Adipocyte (in vitro differentiated cells): Measurements from ENCODE around the gene ANTXR1.

Experiments used
- DNase-seq: peaks from one replicate; pipeline ENCODE4 v3.0.0-alpha.2; 2015; ENCODE audit warnings: low read depth
- H3K27me3 ChIP-seq: replicated peaks from 2 replicates; pipeline ENCODE4 v1.7.0; 2013; ENCODE audit warnings: mild to moderate bottlenecking, low read length, moderate library complexity; ENCODE audit not compliant: control insufficient read depth, insufficient read depth
- H3K36me3 ChIP-seq: 2 replicates; pipeline ENCODE4 v1.7.0; 2013; ENCODE audit warnings: low read length, mild to moderate bottlenecking, moderate library complexity; ENCODE audit not compliant: control insufficient read depth, insufficient read depth, severe bottlenecking
- H3K4me1 ChIP-seq: 2 replicates; pipeline ENCODE4 v1.7.0; 2013; ENCODE audit warnings: mild to moderate bottlenecking, low read length, moderate library complexity; ENCODE audit not compliant: control insufficient read depth, insufficient read depth
- H3K4me3 ChIP-seq: 2 replicates; pipeline ENCODE4 v1.7.0; 2013; ENCODE audit warnings: mild to moderate bottlenecking, low read length, moderate library complexity
- H3K9ac ChIP-seq: 2 replicates; pipeline ENCODE4 v1.7.0; 2013; ENCODE audit warnings: mild to moderate bottlenecking, low read length, moderate library complexity
- H3K9me3 ChIP-seq: 2 replicates; pipeline ENCODE4 v1.7.0; 2013; ENCODE audit warnings: mild to moderate bottlenecking, low read length, moderate library complexity; ENCODE audit not compliant: control insufficient read depth

ANTXR1 gene

GRCh38 chr2:69103419-69103818 lies 90.4 kb downstream of the ANTXR1 start:
- Histone ChIP-seq H3K9ac (no peak overlapping the region), H3K9me3 (no peaks in the 10 kb centered on the region), H3K27me3 (no peaks in the 10 kb centered on the region), H3K4me1 (peaks cover 31% of the 10 kb centered on the region), H3K4me3 (no peak overlapping the region), H3K36me3 (peaks cover 35% of the 10 kb centered on the region)
- DNase-seq = no peak

GRCh38 chr2:69104261-69104660 lies 91.3 kb downstream of the ANTXR1 start:
- no peak for DNase-seq
- no peaks in the 10 kb centered on the region for H3K27me3 ChIP-seq
- peaks cover 35% of the 10 kb centered on the region for H3K36me3 ChIP-seq
- no peaks in the 10 kb centered on the region for H3K9me3 ChIP-seq
- H3K9ac ChIP-seq = no peak overlapping the region
- peaks cover 28% of the 10 kb centered on the region for H3K4me1 ChIP-seq
- no peak overlapping the region for H3K4me3 ChIP-seq

DNA sequence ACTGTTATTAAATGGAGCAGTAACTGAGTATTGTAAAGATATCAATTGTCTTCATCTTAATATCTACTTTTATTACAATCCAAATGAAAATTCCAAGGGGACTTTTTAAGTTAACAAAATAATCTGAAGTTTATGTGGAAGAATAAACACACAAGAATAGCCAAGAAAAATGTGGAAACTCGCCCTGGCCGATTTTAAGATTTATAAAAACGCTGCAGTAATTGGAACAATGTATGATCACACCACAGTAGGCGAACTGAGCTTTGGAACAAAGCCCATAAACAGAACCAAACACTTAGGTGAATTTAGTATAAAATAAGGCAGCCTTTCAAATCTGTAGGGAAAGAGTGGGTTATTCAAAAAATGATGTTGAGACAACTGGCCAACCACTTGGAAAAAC lies 96.3 kb downstream of the ANTXR1 start:
- peaks cover 26% of the 10 kb centered on the region for H3K36me3 ChIP-seq
- peaks cover 4% of the 10 kb centered on the region for H3K4me1 ChIP-seq
- H3K9ac ChIP-seq = no peak overlapping the region
- no peak for DNase-seq
- H3K27me3 ChIP-seq = no peaks in the 10 kb centered on the region
- no peaks in the 10 kb centered on the region for H3K9me3 ChIP-seq
- H3K4me3 ChIP-seq = no peak overlapping the region

DNA sequence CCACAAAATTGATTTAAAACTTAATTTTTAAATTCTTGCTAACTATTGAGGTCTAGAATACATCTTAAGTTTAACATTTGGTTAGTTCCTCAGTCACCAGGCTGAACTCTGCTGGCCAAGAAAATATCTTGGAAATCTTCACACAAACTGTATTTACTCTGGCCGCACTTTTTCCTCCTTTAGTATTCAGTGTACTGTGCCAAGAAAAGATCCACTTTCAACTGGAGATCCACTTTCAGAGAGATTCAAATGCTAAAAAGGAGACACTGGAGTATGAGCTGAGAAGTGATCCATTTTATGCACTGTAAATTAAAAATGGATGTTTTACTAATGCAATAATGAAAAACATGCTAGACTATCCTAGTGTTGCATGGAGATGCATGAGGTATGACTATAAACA lies 98.1 kb downstream of the ANTXR1 start:
- H3K9me3 ChIP-seq = no peaks in the 10 kb centered on the region
- peaks cover 11% of the 10 kb centered on the region for H3K36me3 ChIP-seq
- peaks cover 4% of the 10 kb centered on the region for H3K4me1 ChIP-seq
- no peak overlapping the region for H3K4me3 ChIP-seq
- no peaks in the 10 kb centered on the region for H3K27me3 ChIP-seq
- no peak for DNase-seq
- H3K9ac ChIP-seq = no peak overlapping the region

- Histone ChIP-seq H3K4me1 (peaks cover 10% of the 10 kb centered on the region), H3K9me3 (no peaks in the 10 kb centered on the region), H3K9ac (no peak overlapping the region), H3K27me3 (no peaks in the 10 kb centered on the region), H3K36me3 (peaks cover 4% of the 10 kb centered on the region), H3K4me3 (no peak overlapping the region)
- DNase-seq = peak; percentile 43
Measured at GRCh38 chr2:69113627-69114026, 100.6 kb downstream of the ANTXR1 start.

GRCh38 chr2:69114534-69114933 lies 101.6 kb downstream of the ANTXR1 start:
- Histone ChIP-seq H3K9me3 (no peaks in the 10 kb centered on the region), H3K27me3 (no peaks in the 10 kb centered on the region), H3K36me3 (peaks cover 4% of the 10 kb centered on the region), H3K4me3 (no peak overlapping the region), H3K9ac (no peak overlapping the region), H3K4me1 (peaks cover 10% of the 10 kb centered on the region)
- no peak for DNase-seq

DNA sequence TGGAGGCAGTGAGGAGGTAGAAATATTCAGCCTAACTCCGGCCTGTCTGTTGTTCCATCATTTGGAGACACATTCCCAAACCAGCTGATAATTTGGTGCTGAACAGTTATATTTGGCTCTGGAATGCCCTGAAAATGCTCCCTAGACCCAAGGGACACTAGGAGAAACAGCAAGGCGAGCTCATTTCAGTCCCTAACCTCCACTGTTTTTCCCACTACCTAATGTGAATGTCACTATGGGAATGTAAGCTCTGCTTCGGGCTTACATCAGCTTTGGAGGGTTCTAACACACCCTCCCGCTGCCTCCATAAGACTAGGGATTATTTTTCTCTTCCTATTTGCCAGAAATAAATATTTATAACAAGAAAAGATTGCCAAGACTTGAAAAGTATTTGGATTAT lies 103.5 kb downstream of the ANTXR1 start:
- H3K36me3 ChIP-seq = peaks cover 4% of the 10 kb centered on the region

DNA sequence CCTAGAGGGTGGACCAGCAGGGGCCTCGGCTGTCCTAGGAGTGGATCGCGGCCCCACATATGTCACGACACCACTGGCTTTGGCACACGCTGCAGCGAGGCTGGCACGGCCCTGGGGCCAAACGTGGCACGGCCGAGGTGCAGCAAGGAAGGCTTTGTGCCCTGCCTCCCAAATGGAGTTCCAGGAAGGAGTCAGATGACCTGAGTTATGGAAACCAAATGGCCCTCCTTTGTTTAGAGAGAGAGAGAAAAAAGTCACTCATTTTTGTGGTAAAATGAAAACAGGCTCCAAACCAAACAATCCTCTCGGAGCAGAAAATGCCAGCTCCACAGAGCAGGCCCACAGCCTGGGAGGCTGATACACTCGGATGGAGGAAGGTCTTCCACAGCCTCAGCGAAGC lies 105.6 kb downstream of the ANTXR1 start:
- Histone ChIP-seq H3K9me3 (no peaks in the 10 kb centered on the region), H3K36me3 (peaks cover 3% of the 10 kb centered on the region), H3K9ac (no peak overlapping the region), H3K4me3 (no peak overlapping the region), H3K4me1 (peaks cover 14% of the 10 kb centered on the region), H3K27me3 (no peaks in the 10 kb centered on the region)
- DNase-seq = peak; percentile 70

More for the DNA sequence above, 103.5 kb downstream of the ANTXR1 start:
- H3K4me1 ChIP-seq = peaks cover 10% of the 10 kb centered on the region
- H3K4me3 ChIP-seq = no peak overlapping the region
- no peak for DNase-seq
- H3K9ac ChIP-seq = no peak overlapping the region
- no peaks in the 10 kb centered on the region for H3K9me3 ChIP-seq
- H3K27me3 ChIP-seq = no peaks in the 10 kb centered on the region

DNA sequence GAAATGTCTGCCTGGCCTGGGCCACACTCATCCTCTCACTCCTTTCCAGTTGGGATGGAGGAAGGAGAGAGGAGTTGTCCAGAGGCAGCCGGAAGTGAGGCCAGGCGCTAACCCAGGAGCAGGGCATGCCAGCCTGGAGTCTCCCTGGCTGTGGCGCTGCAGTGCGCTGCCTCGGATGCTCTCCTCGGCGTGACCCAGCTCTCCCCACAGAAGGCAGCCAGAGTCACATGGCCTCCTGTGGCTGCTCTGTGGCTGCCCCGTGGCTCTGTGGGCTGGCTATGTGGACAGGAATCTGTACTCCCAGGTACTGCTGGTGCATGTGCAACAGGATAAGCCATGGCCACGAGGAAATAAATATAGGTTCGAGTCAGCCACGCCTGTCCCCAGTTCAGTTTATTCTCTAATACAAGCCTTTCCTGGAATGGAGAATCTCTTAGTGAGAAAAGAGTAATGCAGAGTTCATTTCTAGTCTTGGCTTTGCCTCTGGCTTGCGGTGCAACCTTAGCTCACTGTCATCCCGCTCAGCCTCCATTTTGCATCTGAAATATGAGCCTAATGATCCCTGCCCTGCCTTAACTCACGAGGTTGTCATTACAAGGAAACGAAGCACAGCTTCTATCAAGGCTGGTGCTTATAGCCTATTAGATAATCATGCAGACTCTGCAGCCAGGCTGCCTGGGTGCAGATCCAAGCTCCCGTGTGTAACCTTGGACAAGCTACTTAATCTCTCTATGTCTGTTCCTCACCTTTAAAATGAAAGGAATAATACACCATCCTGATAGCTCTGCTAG lies 106.3 kb downstream of the ANTXR1 start:
- Histone ChIP-seq H3K9ac (no peak overlapping the region), H3K36me3 (peaks cover 9% of the 10 kb centered on the region), H3K27me3 (no peaks in the 10 kb centered on the region), H3K4me1 (peaks cover 14% of the 10 kb centered on the region), H3K9me3 (no peaks in the 10 kb centered on the region), H3K4me3 (no peak overlapping the region)
- DNase-seq = no peak

GRCh38 chr2:69122271-69122670 lies 109.3 kb downstream of the ANTXR1 start:
- Histone ChIP-seq H3K27me3 (no peaks in the 10 kb centered on the region), H3K9ac (no peak overlapping the region), H3K4me3 (no peak overlapping the region), H3K4me1 (peaks cover 4% of the 10 kb centered on the region), H3K36me3 (peaks cover 25% of the 10 kb centered on the region), H3K9me3 (no peaks in the 10 kb centered on the region)
- DNase-seq = peak; percentile 39

GRCh38 chr2:69123182-69123581 lies 110.2 kb downstream of the ANTXR1 start:
- no peaks in the 10 kb centered on the region for H3K27me3 ChIP-seq
- no peaks in the 10 kb centered on the region for H3K9me3 ChIP-seq
- H3K4me3 ChIP-seq = no peak overlapping the region
- peaks cover 32% of the 10 kb centered on the region for H3K36me3 ChIP-seq
- DNase-seq = no peak
- peaks cover 4% of the 10 kb centered on the region for H3K4me1 ChIP-seq
- no peak overlapping the region for H3K9ac ChIP-seq

GRCh38 chr2:69124343-69124742 lies 111.4 kb downstream of the ANTXR1 start:
- H3K9ac ChIP-seq = no peak overlapping the region
- no peak for DNase-seq
- no peak overlapping the region for H3K4me3 ChIP-seq
- H3K27me3 ChIP-seq = no peaks in the 10 kb centered on the region
- peaks cover 32% of the 10 kb centered on the region for H3K36me3 ChIP-seq
- H3K4me1 ChIP-seq = peaks cover 4% of the 10 kb centered on the region
- no peaks in the 10 kb centered on the region for H3K9me3 ChIP-seq
